Osteocyte (in vitro differentiated cells): ENCODE measurements around the gene SPRING1. TPM values are rescaled to one million over a fixed set of nuclear protein-coding genes. Genes with fewer than 3 reads are reported as not detected.
A peak's percentile ranks its signal among the peaks of the same experiment; 100 is the strongest.

Experiments
- DNase-seq: peaks from one replicate; pipeline ENCODE4 v3.0.0; 2021; ENCODE audit warnings: mixed read lengths; ENCODE audit not compliant: unreplicated experiment; ENCODE audit errors: extremely low spot score
- H3K27ac Mint-ChIP-seq: one replicate; pipeline ENCODE4 v1.8.0; 2021; ENCODE audit warnings: mild to moderate bottlenecking, mixed read lengths; ENCODE audit not compliant: unreplicated experiment
- H3K27me3 Mint-ChIP-seq: one replicate; pipeline ENCODE4 v1.8.0; 2021; ENCODE audit warnings: mixed read lengths; ENCODE audit not compliant: unreplicated experiment
- H3K36me3 Mint-ChIP-seq: one replicate; pipeline ENCODE4 v1.8.0; 2021; ENCODE audit warnings: mixed read lengths; ENCODE audit not compliant: unreplicated experiment
- H3K4me1 Mint-ChIP-seq: one replicate; pipeline ENCODE4 v1.8.0; 2021; ENCODE audit warnings: mixed read lengths; ENCODE audit not compliant: unreplicated experiment
- H3K4me3 Mint-ChIP-seq: one replicate; pipeline ENCODE4 v1.8.0; 2021; ENCODE audit warnings: mild to moderate bottlenecking, moderate library complexity, mixed read lengths; ENCODE audit not compliant: unreplicated experiment
- H3K9me3 Mint-ChIP-seq: one replicate; pipeline ENCODE4 v1.8.0; 2021; ENCODE audit warnings: mixed read lengths; ENCODE audit not compliant: unreplicated experiment
- CTCF ChIP-seq: fragments of 200-600 bp; sonication (generic); IDR thresholded peaks from 2 replicates; pipeline ENCODE4 v1.5.0; 2021; ENCODE audit warnings: antibody characterized with exemption, mild to moderate bottlenecking, moderate library complexity
- total RNA-seq: library from RNA; stranded (reverse); gene quantifications from 2 replicates; pipeline ENCODE4 v1.2.1, GENCODE V29; 2021

Gene SPRING1
- total RNA-seq, 1 donor from 2014 or later = 36.9 TPM

- H3K27ac Mint-ChIP-seq = peak overlapping the region; percentile 13
- no peak for DNase-seq
- peaks cover 57% of the 10 kb centered on the region for H3K4me1 Mint-ChIP-seq
- peaks cover 9% of the 10 kb centered on the region for H3K27me3 Mint-ChIP-seq
- no peak for TF ChIP-seq CTCF
- H3K4me3 Mint-ChIP-seq = no peak overlapping the region
- peaks cover 16% of the 10 kb centered on the region for H3K36me3 Mint-ChIP-seq
- H3K9me3 Mint-ChIP-seq = no peaks in the 10 kb centered on the region
These were observed 25.2 kb downstream of the SPRING1 start for GRCh38 chr12:116712458-116713303.

DNA sequence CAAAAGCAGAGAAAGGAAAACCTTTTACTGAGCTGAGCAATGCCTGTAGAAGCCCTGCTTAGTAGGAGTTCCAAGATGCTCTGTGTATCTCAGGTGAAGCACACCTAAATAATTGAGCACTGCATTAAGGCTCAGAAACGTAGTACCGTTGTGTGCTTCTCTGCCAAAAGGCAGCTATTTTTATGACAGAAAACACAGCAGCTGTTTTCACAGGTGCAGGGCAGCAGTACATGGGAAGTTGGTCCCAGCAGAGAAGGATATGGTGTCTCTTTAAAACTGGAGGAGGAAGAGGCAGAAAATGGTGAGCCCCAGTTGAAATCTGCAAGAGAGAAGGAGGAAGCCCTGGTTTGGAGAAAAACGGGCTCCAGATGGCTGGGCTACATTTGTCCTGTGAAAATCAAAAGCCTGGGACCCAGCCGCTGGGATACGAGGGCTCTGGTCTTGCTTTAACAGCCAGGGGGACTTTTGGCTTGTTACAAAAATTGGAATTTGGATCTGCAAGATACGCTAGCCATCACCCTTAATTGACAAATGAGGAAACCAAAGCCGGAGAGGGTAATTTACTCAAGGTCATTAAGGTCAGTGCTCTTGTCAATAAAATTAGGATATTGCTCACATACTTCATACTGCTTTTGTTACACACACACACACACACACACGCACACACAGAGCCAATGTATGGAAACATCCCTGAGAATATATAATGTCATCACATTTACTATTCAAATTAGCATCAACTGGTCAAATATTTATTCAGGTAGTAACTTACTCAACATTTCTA, 27.3 kb downstream of the SPRING1 start:
- Mint-ChIP-seq H3K27ac (no peak overlapping the region), H3K4me3 (no peak overlapping the region), H3K4me1 (peaks cover 36% of the 10 kb centered on the region), H3K27me3 (peaks cover 12% of the 10 kb centered on the region), H3K9me3 (no peaks in the 10 kb centered on the region), H3K36me3 (peaks cover 8% of the 10 kb centered on the region)
- TF ChIP-seq CTCF = no peak
- no peak for DNase-seq

DNA sequence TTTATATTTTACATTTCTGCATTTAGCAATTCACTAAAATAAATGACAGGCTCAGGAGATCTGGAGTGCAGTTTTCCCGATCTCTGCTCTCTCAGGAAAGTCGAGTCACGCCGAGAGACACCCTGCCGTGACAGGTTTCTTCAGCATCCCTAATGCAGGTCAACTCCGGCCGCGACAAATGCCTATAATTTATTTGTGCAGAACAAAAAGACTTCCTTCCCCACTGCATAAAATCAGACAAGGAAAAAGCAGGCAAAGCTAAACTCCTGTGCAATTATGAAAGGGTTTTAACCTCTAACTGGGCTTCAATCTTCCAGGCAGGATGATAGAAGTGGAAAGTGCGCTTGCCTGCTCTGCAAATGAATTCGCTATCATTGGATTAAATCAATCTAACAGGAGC, 28.1 kb downstream of the SPRING1 start:
- no peak overlapping the region for H3K4me3 Mint-ChIP-seq
- peaks cover 12% of the 10 kb centered on the region for H3K27me3 Mint-ChIP-seq
- H3K9me3 Mint-ChIP-seq = no peaks in the 10 kb centered on the region
- H3K4me1 Mint-ChIP-seq = peaks cover 35% of the 10 kb centered on the region
- H3K36me3 Mint-ChIP-seq = peaks cover 8% of the 10 kb centered on the region
- no peak overlapping the region for H3K27ac Mint-ChIP-seq
- DNase-seq = no peak
- TF ChIP-seq CTCF = no peak

DNA sequence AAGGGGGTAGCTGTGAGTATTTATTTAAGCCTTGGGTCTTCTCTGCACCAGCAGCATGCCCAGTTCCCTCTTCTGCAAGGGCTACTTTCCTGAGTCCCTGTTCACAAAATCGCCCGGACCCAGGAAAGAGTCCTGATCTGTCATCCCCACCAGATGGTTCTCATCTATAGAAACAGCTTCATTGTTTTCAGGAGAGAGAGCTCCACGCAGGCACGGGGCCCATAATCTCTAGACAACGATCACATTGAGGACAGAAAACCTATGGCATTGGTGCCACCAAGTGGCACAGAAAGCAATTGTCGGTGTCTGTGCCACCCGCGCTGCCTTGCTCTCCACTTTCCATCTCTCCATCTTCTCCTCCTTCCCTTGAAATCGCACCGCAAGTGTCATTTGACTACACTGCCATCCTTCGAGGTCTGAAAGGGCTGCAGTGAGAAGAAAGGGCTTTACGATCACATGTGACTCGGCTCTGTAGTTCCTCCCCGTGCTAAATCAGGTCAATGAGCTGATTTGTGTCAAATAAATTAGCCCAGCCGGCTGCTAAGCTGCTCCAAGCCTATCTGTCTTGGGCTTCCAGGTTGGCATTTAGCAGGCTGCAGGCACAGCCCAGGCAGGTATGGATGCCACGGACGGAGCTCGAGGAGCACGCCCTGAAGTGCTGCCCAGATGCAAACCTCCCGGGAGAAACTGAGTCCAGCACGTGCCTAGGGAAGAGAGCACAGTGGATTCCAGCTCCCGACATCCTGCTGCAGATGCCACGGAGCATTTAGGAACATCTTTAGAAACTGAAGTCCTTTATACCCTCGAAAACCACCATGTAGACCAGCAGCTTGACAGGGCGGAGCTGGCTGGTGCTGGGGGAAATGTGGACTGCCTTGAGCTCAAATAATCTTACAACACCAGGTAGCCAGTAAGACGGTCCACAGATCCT, 28.8 kb downstream of the SPRING1 start:
- DNase-seq = no peak
- Mint-ChIP-seq H3K4me1 (peaks cover 31% of the 10 kb centered on the region), H3K4me3 (no peak overlapping the region), H3K36me3 (peaks cover 8% of the 10 kb centered on the region), H3K27ac (no peak overlapping the region), H3K9me3 (no peaks in the 10 kb centered on the region), H3K27me3 (peaks cover 12% of the 10 kb centered on the region)
- TF ChIP-seq CTCF = peak; percentile 83
